ENCODE measurements around the gene RSPO4.

The RSPO4 gene

DNA sequence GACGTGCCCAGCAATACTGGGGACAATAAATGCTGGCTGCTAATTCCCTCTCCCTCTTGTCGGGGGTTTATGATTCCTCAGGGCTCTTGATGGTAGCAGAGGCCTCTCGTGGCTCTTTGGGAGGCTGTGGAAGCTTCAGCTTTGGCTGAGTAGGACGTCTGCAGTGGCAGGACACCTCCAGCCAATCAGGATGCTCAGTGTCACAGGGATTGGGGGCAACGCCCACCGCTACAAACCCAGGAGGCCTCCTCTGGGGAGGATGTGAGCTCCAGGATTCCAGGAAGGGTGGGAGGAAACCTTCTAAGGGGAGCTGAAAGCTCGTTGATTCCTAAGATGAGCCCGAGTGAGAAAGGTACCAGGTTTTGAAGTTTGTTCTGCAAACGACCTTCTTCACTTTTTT is 19.4 kb downstream of the RSPO4 start:
- H3K4me3 ChIP-seq (ENCODE audit: low read length): no peak overlapping the region
- no peaks in the 10 kb centered on the region for H3F3A ChIP-seq (ENCODE audit: insufficient read depth, low read length)
- H3K9me3 ChIP-seq (replicated peaks; ENCODE audit: insufficient read depth, low read length): no peaks in the 10 kb centered on the region
- no peak overlapping the region for H2AFZ ChIP-seq (ENCODE audit: low read length)
- H3K4me2 ChIP-seq (ENCODE audit: low read depth, low read length): no peak overlapping the region
- H3K27ac ChIP-seq (ENCODE audit: low read length): no peak overlapping the region
- no peaks in the 10 kb centered on the region for H3K27me3 ChIP-seq (replicated peaks; ENCODE audit: insufficient read depth, low read length)
- TF ChIP-seq, protein P1, sequence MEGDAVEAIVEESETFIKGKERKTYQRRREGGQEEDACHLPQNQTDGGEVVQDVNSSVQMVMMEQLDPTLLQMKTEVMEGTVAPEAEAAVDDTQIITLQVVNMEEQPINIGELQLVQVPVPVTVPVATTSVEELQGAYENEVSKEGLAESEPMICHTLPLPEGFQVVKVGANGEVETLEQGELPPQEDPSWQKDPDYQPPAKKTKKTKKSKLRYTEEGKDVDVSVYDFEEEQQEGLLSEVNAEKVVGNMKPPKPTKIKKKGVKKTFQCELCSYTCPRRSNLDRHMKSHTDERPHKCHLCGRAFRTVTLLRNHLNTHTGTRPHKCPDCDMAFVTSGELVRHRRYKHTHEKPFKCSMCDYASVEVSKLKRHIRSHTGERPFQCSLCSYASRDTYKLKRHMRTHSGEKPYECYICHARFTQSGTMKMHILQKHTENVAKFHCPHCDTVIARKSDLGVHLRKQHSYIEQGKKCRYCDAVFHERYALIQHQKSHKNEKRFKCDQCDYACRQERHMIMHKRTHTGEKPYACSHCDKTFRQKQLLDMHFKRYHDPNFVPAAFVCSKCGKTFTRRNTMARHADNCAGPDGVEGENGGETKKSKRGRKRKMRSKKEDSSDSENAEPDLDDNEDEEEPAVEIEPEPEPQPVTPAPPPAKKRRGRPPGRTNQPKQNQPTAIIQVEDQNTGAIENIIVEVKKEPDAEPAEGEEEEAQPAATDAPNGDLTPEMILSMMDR (IDR thresholded peaks at IDR 0.05; ENCODE audit: low read length): no peak
- TF ChIP-seq EZH2 (optimal IDR thresholded peaks at IDR 0.05; ENCODE audit: low read depth, low read length) (no peak), EZH2phosphoT487 (IDR thresholded peaks at IDR 0.05; ENCODE audit: low read length) (no peak)
- no peak for DNase-seq
- H3K9me2 ChIP-seq (replicated peaks; ENCODE audit: insufficient read depth, low read length): no peaks in the 10 kb centered on the region
- no peak overlapping the region for H3K9ac ChIP-seq (ENCODE audit: low read length)
- H3K36me3 ChIP-seq (replicated peaks; ENCODE audit: insufficient read depth, low read length): no peaks in the 10 kb centered on the region
- no peaks in the 10 kb centered on the region for H3K4me1 ChIP-seq (ENCODE audit: low read length)
- H4K20me1 ChIP-seq (ENCODE audit: insufficient read depth, low read length): no peaks in the 10 kb centered on the region
- no peaks in the 10 kb centered on the region for H3K79me2 ChIP-seq (ENCODE audit: low read length)

DNA sequence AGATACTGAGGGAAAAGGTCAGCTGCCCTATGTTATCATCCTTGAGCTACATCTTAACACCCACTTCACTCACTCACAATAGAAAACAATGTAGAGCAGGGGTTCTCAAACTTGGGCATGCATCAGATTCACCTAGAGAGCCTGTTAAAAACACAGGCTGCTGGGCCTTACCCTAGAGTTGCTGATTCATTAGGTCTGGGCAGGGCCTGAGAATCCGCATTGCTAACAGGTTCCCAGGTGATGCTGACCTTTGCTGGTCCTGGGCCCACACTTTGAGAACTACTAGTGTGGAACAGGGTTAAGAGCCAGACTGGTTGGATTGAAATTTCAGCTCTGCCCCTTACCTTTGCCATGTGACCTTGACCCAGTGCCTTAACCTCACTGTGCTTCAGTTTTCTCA is 25.1 kb downstream of the RSPO4 start:
- no peaks in the 10 kb centered on the region for H3K36me3 ChIP-seq (replicated peaks; ENCODE audit: insufficient read depth, low read length)

DNA sequence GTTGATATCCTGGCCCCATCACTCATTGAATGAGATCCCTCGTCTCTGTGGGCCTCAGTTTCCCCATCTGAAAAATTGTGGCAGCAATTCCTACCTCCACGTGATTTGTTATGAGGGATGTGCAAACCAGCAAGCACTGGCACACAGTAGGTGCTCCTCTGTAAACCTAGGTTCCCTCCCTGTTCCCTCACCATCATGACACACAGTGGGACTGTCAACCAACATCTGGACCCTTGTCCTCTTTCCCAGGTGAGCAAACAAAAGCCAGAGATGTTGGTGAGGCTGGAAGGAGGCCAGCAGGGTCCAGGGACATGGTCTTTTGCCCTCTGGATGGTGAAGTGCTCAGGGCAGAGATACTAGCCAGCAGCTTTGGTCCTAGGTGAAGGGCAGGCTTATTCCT is 26.1 kb downstream of the RSPO4 start:
- no peak overlapping the region for H3K4me2 ChIP-seq (ENCODE audit: low read depth, low read length)
- H3F3A ChIP-seq (ENCODE audit: insufficient read depth, low read length): no peaks in the 10 kb centered on the region
- H3K9me3 ChIP-seq (replicated peaks; ENCODE audit: insufficient read depth, low read length): no peaks in the 10 kb centered on the region
- no peak for DNase-seq
- H3K9me2 ChIP-seq (replicated peaks; ENCODE audit: insufficient read depth, low read length): no peaks in the 10 kb centered on the region
- no peak overlapping the region for H3K4me3 ChIP-seq (ENCODE audit: low read length)
- no peak overlapping the region for H3K27ac ChIP-seq (ENCODE audit: low read length)
- H3K36me3 ChIP-seq (replicated peaks; ENCODE audit: insufficient read depth, low read length): no peaks in the 10 kb centered on the region
- H3K9ac ChIP-seq (ENCODE audit: low read length): no peak overlapping the region
- no peaks in the 10 kb centered on the region for H4K20me1 ChIP-seq (ENCODE audit: insufficient read depth, low read length)
- no peaks in the 10 kb centered on the region for H3K79me2 ChIP-seq (ENCODE audit: low read length)
- H3K27me3 ChIP-seq (replicated peaks; ENCODE audit: insufficient read depth, low read length): no peaks in the 10 kb centered on the region
- H2AFZ ChIP-seq (ENCODE audit: low read length): no peak overlapping the region
- no peak for TF ChIP-seq EZH2phosphoT487 (IDR thresholded peaks at IDR 0.05; ENCODE audit: low read length)
- TF ChIP-seq EZH2 (optimal IDR thresholded peaks at IDR 0.05; ENCODE audit: low read depth, low read length): no peak
- TF ChIP-seq, protein P1 (IDR thresholded peaks at IDR 0.05; ENCODE audit: low read length): no peak
- H3K4me1 ChIP-seq (ENCODE audit: low read length): no peaks in the 10 kb centered on the region

More for the DNA sequence above, 25.1 kb downstream of the RSPO4 start:
- Histone ChIP-seq H3K4me2 (ENCODE audit: low read depth, low read length) (no peak overlapping the region), H3K9ac (ENCODE audit: low read length) (no peak overlapping the region), H3F3A (ENCODE audit: insufficient read depth, low read length) (no peaks in the 10 kb centered on the region), H3K9me2 (replicated peaks; ENCODE audit: insufficient read depth, low read length) (no peaks in the 10 kb centered on the region), H3K79me2 (ENCODE audit: low read length) (no peaks in the 10 kb centered on the region), H3K4me1 (ENCODE audit: low read length) (no peaks in the 10 kb centered on the region), H2AFZ (ENCODE audit: low read length) (no peak overlapping the region), H3K27me3 (replicated peaks; ENCODE audit: insufficient read depth, low read length) (no peaks in the 10 kb centered on the region), H3K9me3 (replicated peaks; ENCODE audit: insufficient read depth, low read length) (no peaks in the 10 kb centered on the region), H3K27ac (ENCODE audit: low read length) (no peak overlapping the region), H4K20me1 (ENCODE audit: insufficient read depth, low read length) (no peaks in the 10 kb centered on the region), H3K4me3 (ENCODE audit: low read length) (no peak overlapping the region)
- TF ChIP-seq, protein P1 (IDR thresholded peaks at IDR 0.05; ENCODE audit: low read length): no peak
- TF ChIP-seq EZH2 (optimal IDR thresholded peaks at IDR 0.05; ENCODE audit: low read depth, low read length) (no peak), EZH2phosphoT487 (IDR thresholded peaks at IDR 0.05; ENCODE audit: low read length) (no peak)
- no peak for DNase-seq

Data from MM.1S (cell line).